Upper lobe of left lung (tissue), 4 donors: ENCODE data around the gene TTC39A.

ENCODE experiments used
- POLR2A ChIP-seq, 4 donors: fragments of 450-650 bp; IDR thresholded peaks; one replicate each; pipeline ENCODE4 v1.5.1; 2016 to 2017; ENCODE audit warnings: antibody characterized with exemption in 4 of 4, mild to moderate bottlenecking in 2 of 4
- POLR2AphosphoS5 ChIP-seq, 2 donors: sonication (generic); formaldehyde crosslinking; IDR thresholded peaks; one replicate each; pipeline ENCODE4 v1.5.1; 2017; ENCODE audit warnings: antibody characterized with exemption in 2 of 2

- TF ChIP-seq POLR2AphosphoS5 (IDR thresholded peaks at IDR 0.05) (no peak), POLR2A (IDR thresholded peaks at IDR 0.05) (no peak)
These were observed 27.0 kb downstream of the TTC39A start for GRCh38 chr1:51303315-51303714.
